Liver (tissue), 3 donors: ENCODE measurements around the gene UBE3A.

Experiments
- CTCF ChIP-seq: fragments of 150-350 bp; IDR thresholded peaks from 2 replicates; pipeline ENCODE4 v1.5.1; 2017; ENCODE audit warnings: improper control_type of control experiment, low read depth, low read length; ENCODE audit not compliant: missing input control
- RAD21 ChIP-seq, 2 donors: IDR thresholded peaks; 2 replicates each; pipeline ENCODE4 v1.6.1; 2016; ENCODE audit warnings: antibody characterized with exemption in 2 of 2, mild to moderate bottlenecking in 2 of 2
- ZBTB33 ChIP-seq: IDR thresholded peaks from 2 replicates; pipeline ENCODE4 v1.6.1; 2016; ENCODE audit warnings: antibody characterized with exemption
- TF ChIP-seq, protein P1 (sequence below): IDR thresholded peaks from 2 replicates; pipeline ENCODE4 v1.6.1; 2016; ENCODE audit warnings: antibody characterized with exemption
- donor health status: healthy.
- donor health status: healthy.

DNA sequence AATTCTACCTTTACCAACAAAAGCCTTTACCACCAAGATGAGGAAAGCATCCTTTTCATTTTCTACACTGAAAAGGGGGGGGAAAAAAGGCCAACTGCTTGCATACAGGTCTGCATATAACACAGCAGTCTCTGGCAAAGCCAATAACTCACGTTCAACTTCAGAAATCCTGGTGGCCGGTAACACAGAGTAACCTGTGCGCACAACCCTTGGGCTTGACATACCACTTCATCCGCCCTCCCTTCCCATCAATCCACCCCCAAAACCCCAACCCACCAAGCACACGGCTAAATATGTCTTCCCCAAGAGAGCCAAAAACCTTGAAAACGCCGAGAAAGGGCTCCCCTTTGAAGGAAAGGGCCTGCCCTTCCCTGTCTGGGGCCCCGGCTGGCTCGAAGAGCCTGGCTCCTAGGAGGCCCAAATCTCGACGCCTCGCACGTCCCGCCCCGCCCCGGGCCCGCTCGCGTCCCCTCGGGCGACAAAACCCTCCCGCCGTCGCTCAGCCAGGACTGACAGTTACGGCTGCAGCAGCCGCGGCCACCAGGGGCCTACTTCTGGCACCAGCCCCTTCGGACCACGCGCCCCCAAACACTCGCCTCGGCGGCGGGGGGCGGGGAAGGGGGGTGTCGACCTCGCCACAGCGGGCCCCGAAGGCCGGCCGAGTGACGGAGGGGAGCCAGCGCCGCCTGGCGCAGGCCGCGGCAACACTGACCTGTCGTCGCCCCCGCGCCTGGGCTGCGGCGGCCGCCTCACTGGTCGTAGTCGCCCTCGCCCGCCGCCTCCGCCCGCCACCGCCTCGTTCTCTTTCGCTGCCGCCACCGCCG is 835 bp downstream of the UBE3A start:
- TF ChIP-seq RAD21 (IDR thresholded peaks at IDR 0.05) = peak in 1 of 2 donors; percentile 3
- no peak for TF ChIP-seq CTCF
- TF ChIP-seq, protein P1, sequence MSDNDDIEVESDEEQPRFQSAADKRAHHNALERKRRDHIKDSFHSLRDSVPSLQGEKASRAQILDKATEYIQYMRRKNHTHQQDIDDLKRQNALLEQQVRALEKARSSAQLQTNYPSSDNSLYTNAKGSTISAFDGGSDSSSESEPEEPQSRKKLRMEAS = no peak
- no peak for TF ChIP-seq ZBTB33
